Astrocyte (in vitro differentiated cells and primary cell): ENCODE data around the gene RBM20.

Source experiments
- EZH2 ChIP-seq: IDR thresholded peaks from 2 replicates; pipeline ENCODE4 v1.6.1; 2012; ENCODE audit warnings: mild to moderate bottlenecking, low read length, inconsistent platforms; ENCODE audit not compliant: insufficient read depth
- TF ChIP-seq, protein P1 (sequence below): IDR thresholded peaks from 2 replicates; pipeline ENCODE4 v1.5.1; 2011; ENCODE audit warnings: low read depth, mild to moderate bottlenecking, inconsistent platforms, low read length, moderate library complexity; ENCODE audit not compliant: insufficient read depth

DNA sequence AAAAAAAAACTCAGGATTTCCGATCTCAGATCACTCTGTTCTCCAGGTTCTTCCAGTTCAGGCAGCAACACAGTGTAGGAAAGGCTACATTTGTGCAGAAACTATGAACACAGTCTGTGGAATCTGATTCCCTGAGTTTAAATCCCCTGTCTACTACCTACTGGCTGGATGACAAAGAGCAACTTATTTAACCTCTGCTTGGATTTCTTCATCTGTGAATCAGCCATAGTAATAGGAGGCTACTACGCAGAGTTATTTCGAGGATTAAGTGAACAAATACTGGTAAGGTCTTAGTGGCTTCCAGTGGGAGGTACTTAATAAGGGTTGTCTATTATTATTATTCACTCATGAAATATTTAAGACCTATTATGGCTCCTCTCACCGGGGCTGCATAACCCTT is 183.3 kb downstream of the RBM20 start:
- TF ChIP-seq, protein P1, sequence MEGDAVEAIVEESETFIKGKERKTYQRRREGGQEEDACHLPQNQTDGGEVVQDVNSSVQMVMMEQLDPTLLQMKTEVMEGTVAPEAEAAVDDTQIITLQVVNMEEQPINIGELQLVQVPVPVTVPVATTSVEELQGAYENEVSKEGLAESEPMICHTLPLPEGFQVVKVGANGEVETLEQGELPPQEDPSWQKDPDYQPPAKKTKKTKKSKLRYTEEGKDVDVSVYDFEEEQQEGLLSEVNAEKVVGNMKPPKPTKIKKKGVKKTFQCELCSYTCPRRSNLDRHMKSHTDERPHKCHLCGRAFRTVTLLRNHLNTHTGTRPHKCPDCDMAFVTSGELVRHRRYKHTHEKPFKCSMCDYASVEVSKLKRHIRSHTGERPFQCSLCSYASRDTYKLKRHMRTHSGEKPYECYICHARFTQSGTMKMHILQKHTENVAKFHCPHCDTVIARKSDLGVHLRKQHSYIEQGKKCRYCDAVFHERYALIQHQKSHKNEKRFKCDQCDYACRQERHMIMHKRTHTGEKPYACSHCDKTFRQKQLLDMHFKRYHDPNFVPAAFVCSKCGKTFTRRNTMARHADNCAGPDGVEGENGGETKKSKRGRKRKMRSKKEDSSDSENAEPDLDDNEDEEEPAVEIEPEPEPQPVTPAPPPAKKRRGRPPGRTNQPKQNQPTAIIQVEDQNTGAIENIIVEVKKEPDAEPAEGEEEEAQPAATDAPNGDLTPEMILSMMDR, result no peak
- TF ChIP-seq EZH2, result no peak
